Measurements from ENCODE around the gene RMI1. TPM values are rescaled to one million over a fixed set of nuclear protein-coding genes. Genes with fewer than 3 reads are reported as not detected.
A peak's percentile ranks its signal among the peaks of the same experiment; 100 is the strongest.

RMI1 gene
- total RNA-seq, 1 experiment from 2014 or later = 10.2 TPM

DNA sequence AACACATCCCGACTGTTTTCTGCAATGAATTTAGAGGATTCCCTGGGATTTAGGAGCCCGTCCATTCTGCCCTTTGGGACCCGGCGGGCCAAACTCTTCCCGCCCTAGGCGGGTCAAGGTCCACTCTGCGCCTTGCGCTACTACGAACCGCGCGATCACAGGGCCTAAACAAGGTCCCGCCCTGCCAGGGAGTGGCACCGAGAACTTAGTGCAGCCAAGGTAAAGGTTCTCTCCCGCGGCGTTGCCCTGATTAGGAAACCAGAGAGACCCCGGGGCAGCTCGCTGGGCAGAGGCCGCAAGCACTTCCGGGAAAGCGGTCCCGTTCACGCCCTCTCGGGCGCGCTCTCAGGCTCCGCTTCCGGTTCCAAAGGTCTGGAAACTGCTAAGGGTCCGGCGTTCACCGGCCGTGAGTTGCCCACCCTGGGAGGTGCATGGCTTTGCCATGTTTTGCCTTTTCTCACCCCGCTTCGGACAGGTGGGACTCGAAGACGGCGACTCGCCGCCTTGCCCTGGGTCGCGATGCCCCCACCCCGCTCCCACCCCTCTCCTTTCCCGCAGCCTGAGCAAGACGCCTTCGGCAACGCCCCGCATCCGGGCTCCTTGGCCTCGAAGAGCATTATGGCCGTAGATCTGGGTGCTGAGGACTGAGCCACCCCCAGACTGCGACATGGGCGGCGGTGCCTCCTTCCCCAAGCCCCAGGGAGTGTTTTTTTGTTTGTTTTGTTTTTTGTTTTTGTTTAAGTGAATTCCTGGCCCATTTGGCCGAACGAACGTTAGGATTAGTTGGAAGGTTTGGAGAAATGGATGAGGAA is 24.0 kb upstream of the RMI1 start:
- TSS peak; percentile 87 for BruUV-seq (replicated peaks)
- CTCF ChIA-PET = no interaction called here
- Histone ChIP-seq H3K9me3 (no peaks in the 10 kb centered on the region), H3K4me3 (ENCODE audit: low read depth, low read length) (peak overlapping the region; percentile 70), H3K4me1 (no peaks in the 10 kb centered on the region), H3K27me3 (replicated peaks; ENCODE audit: control insufficient read depth, insufficient read depth, low read length) (no peaks in the 10 kb centered on the region), H3K36me3 (ENCODE audit: control insufficient read depth, insufficient read depth, low read length) (no peaks in the 10 kb centered on the region)
- Mint-ChIP-seq H3K27ac (ENCODE audit: unreplicated experiment) (peak overlapping the region; percentile 98), H3K4me3 (ENCODE audit: unreplicated experiment) (peak overlapping the region; percentile 99), H3K36me3 (ENCODE audit: insufficient read depth, unreplicated experiment) (peaks cover 24% of the 10 kb centered on the region), H3K4me1 (ENCODE audit: low read depth, unreplicated experiment) (no peaks in the 10 kb centered on the region), H3K9me3 (ENCODE audit: unreplicated experiment) (no peaks in the 10 kb centered on the region), H3K27me3 (ENCODE audit: insufficient read depth, unreplicated experiment) (no peaks in the 10 kb centered on the region)
- intact Hi-C loops (cut with micrococcal nuclease; ENCODE audit: unreplicated experiment) = loop anchor here (1.0 to 5.0 kb wide), 2 partner anchors 24 to 34 kb away; partner anchors contain the start of genes HNRNPK, KIF27 and RMI1
- POLR2A ChIA-PET = interaction anchor here (1.0 kb wide), 1 partner anchor 24 kb away, joined by 4 read pairs; the partner anchor contains the start of genes HNRNPK and RMI1
- peak; percentile 80 to 87 for DNase-seq
- TF ChIP-seq, protein P1, sequence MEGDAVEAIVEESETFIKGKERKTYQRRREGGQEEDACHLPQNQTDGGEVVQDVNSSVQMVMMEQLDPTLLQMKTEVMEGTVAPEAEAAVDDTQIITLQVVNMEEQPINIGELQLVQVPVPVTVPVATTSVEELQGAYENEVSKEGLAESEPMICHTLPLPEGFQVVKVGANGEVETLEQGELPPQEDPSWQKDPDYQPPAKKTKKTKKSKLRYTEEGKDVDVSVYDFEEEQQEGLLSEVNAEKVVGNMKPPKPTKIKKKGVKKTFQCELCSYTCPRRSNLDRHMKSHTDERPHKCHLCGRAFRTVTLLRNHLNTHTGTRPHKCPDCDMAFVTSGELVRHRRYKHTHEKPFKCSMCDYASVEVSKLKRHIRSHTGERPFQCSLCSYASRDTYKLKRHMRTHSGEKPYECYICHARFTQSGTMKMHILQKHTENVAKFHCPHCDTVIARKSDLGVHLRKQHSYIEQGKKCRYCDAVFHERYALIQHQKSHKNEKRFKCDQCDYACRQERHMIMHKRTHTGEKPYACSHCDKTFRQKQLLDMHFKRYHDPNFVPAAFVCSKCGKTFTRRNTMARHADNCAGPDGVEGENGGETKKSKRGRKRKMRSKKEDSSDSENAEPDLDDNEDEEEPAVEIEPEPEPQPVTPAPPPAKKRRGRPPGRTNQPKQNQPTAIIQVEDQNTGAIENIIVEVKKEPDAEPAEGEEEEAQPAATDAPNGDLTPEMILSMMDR (IDR thresholded peaks at IDR 0.05; ENCODE audit: insufficient read depth in 1 of 2, low read depth in 1 of 2, low read length in 1 of 2, severe bottlenecking in 1 of 2, unreplicated experiment in 1 of 2) = no peak

DNA sequence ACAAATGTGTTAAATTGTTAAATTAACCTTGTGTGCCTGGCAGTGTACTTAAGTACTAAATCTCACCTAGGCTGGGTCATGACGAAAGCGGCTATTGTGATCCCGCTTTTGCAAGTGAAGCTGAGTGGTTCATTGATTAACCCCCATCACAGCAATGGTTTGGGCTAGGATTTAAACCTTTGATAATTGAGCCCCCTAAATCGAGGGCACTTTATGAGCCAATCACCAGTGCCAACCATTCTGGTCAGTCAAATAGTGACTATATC is 23.4 kb upstream of the RMI1 start:
- Mint-ChIP-seq H3K9me3 (ENCODE audit: unreplicated experiment) (no peaks in the 10 kb centered on the region), H3K36me3 (ENCODE audit: insufficient read depth, unreplicated experiment) (peaks cover 25% of the 10 kb centered on the region), H3K27me3 (ENCODE audit: insufficient read depth, unreplicated experiment) (no peaks in the 10 kb centered on the region), H3K27ac (ENCODE audit: unreplicated experiment) (peak overlapping the region; percentile 98), H3K4me3 (ENCODE audit: unreplicated experiment) (peak overlapping the region; percentile 99), H3K4me1 (ENCODE audit: low read depth, unreplicated experiment) (no peaks in the 10 kb centered on the region)
- ChIA-PET CTCF (no interaction called here), POLR2A (no interaction called here)
- H3K36me3 ChIP-seq (ENCODE audit: control insufficient read depth, insufficient read depth, low read length) = no peaks in the 10 kb centered on the region
- TF ChIP-seq, protein P1 (IDR thresholded peaks at IDR 0.05; ENCODE audit: insufficient read depth in 1 of 2, low read depth in 1 of 2, low read length in 1 of 2, severe bottlenecking in 1 of 2, unreplicated experiment in 1 of 2) = no peak
- no TSS peak for BruUV-seq (replicated peaks)
- DNase-seq = no peak
- intact Hi-C loops (cut with micrococcal nuclease; ENCODE audit: unreplicated experiment) = loop anchor here (5.0 kb wide), 1 partner anchor 35 kb away; the partner anchor contains the start of gene KIF27
- H3K4me1 ChIP-seq = peaks cover 2% of the 10 kb centered on the region; the same call in 1 of the 2 replicates
- no peaks in the 10 kb centered on the region for H3K27me3 ChIP-seq (replicated peaks; ENCODE audit: control insufficient read depth, insufficient read depth, low read length)
- H3K4me3 ChIP-seq (ENCODE audit: low read depth, low read length) = peak overlapping the region; percentile 70
- no peaks in the 10 kb centered on the region for H3K9me3 ChIP-seq

GRCh38 chr9:83959061-83959460 is 21.5 kb upstream of the RMI1 start:
- Mint-ChIP-seq H3K27me3 (ENCODE audit: insufficient read depth, unreplicated experiment) (no peaks in the 10 kb centered on the region), H3K36me3 (ENCODE audit: insufficient read depth, unreplicated experiment) (peaks cover 33% of the 10 kb centered on the region), H3K4me1 (ENCODE audit: low read depth, unreplicated experiment) (no peaks in the 10 kb centered on the region), H3K27ac (ENCODE audit: unreplicated experiment) (no peak overlapping the region), H3K9me3 (ENCODE audit: unreplicated experiment) (no peaks in the 10 kb centered on the region), H3K4me3 (ENCODE audit: unreplicated experiment) (no peak overlapping the region)
- H3K9me3 ChIP-seq = no peaks in the 10 kb centered on the region
- TF ChIP-seq, protein P1 (IDR thresholded peaks at IDR 0.05; ENCODE audit: insufficient read depth in 1 of 2, low read depth in 1 of 2, low read length in 1 of 2, severe bottlenecking in 1 of 2, unreplicated experiment in 1 of 2) = no peak
- DNase-seq = no peak
- CTCF ChIA-PET = interaction anchor here (0.6 kb wide), 1 partner anchor 1884 kb away, joined by 3 read pairs; no protein-coding TSS in a partner anchor
- intact Hi-C loops (cut with micrococcal nuclease; ENCODE audit: unreplicated experiment) = loop anchor here (5.0 kb wide), 1 partner anchor 37 kb away; the partner anchor contains the start of gene KIF27
- H3K27me3 ChIP-seq (replicated peaks; ENCODE audit: control insufficient read depth, insufficient read depth, low read length) = no peaks in the 10 kb centered on the region
- no peaks in the 10 kb centered on the region for H3K36me3 ChIP-seq (ENCODE audit: control insufficient read depth, insufficient read depth, low read length)
- POLR2A ChIA-PET = no interaction called here
- no TSS peak for BruUV-seq (replicated peaks)
- H3K4me1 ChIP-seq = peaks cover 3% of the 10 kb centered on the region; the same call in 1 of the 2 replicates
- H3K4me3 ChIP-seq (ENCODE audit: low read depth, low read length) = no peak overlapping the region
